ENCODE results near the gene OTX1. TPM values are rescaled to one million over a fixed set of nuclear protein-coding genes. Genes with fewer than 3 reads are reported as not detected.
A peak's percentile ranks its signal among the peaks of the same experiment; 100 is the strongest.

Gene OTX1
- total RNA-seq, 1 donor from 2014 or later, result 0.30 TPM

GRCh38 chr2:63052411-63053080, 1.9 kb downstream of the OTX1 start:
- H3K27ac Mint-ChIP-seq (ENCODE audit: unreplicated experiment), result peak overlapping the region; percentile 47
- Histone ChIP-seq H3K4me2 (ENCODE audit: low read length) (peak overlapping the region; percentile 92), H3K4me1 (ENCODE audit: insufficient read depth, low read length) (peaks cover 14% of the 10 kb centered on the region)

GRCh38 chr2:63053081-63053888, 2.7 kb downstream of the OTX1 start:
- Mint-ChIP-seq H3K27me3 (ENCODE audit: low read depth, unreplicated experiment) (peaks cover 84% of the 10 kb centered on the region), H3K4me1 (ENCODE audit: low read depth, unreplicated experiment) (no peaks in the 10 kb centered on the region), H3K36me3 (ENCODE audit: low read depth, unreplicated experiment) (no peaks in the 10 kb centered on the region), H3K4me3 (ENCODE audit: unreplicated experiment) (no peak overlapping the region), H3K27ac (ENCODE audit: unreplicated experiment) (no peak overlapping the region), H3K9me3 (ENCODE audit: unreplicated experiment) (peaks cover 33% of the 10 kb centered on the region)
- no peak for FAIRE-seq
- no peaks in the 10 kb centered on the region for H3K36me3 ChIP-seq (ENCODE audit: insufficient read depth, low read length)
- TF ChIP-seq, protein P1, sequence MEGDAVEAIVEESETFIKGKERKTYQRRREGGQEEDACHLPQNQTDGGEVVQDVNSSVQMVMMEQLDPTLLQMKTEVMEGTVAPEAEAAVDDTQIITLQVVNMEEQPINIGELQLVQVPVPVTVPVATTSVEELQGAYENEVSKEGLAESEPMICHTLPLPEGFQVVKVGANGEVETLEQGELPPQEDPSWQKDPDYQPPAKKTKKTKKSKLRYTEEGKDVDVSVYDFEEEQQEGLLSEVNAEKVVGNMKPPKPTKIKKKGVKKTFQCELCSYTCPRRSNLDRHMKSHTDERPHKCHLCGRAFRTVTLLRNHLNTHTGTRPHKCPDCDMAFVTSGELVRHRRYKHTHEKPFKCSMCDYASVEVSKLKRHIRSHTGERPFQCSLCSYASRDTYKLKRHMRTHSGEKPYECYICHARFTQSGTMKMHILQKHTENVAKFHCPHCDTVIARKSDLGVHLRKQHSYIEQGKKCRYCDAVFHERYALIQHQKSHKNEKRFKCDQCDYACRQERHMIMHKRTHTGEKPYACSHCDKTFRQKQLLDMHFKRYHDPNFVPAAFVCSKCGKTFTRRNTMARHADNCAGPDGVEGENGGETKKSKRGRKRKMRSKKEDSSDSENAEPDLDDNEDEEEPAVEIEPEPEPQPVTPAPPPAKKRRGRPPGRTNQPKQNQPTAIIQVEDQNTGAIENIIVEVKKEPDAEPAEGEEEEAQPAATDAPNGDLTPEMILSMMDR (IDR thresholded peaks at IDR 0.05; ENCODE audit: insufficient read depth, low read depth, low read length), result no peak
- no peak for TF ChIP-seq EZH2 (IDR thresholded peaks at IDR 0.05; ENCODE audit: insufficient read depth, low read length)
- peaks cover 63% of the 10 kb centered on the region for H4K20me1 ChIP-seq (ENCODE audit: insufficient read depth, low read length)
- no peaks in the 10 kb centered on the region for H3K9me3 ChIP-seq (ENCODE audit: insufficient read depth, low read depth, low read length)
- peak overlapping the region; percentile 61 for H3K9ac ChIP-seq (ENCODE audit: low read length)
- DNase-seq (ENCODE audit: low read depth), result no peak
- H3K79me2 ChIP-seq (ENCODE audit: insufficient read depth, low read length), result peaks cover 60% of the 10 kb centered on the region
- H3K27me3 ChIP-seq (ENCODE audit: insufficient read depth, low read length), result peaks cover 90% of the 10 kb centered on the region
- H3K4me2 ChIP-seq (ENCODE audit: low read length), result peak overlapping the region; percentile 92
- H3K4me1 ChIP-seq (ENCODE audit: insufficient read depth, low read length), result peaks cover 9% of the 10 kb centered on the region
- H3K27ac ChIP-seq (ENCODE audit: low read depth, low read length), result no peak overlapping the region
- no peak overlapping the region for H2AFZ ChIP-seq (ENCODE audit: low read depth, low read length)
- H3K4me3 ChIP-seq (ENCODE audit: insufficient read depth, low read depth, low read length), result peak overlapping the region; percentile 61

More at GRCh38 chr2:63052411-63053080, 1.9 kb downstream of the OTX1 start:
- H3K36me3 Mint-ChIP-seq (ENCODE audit: low read depth, unreplicated experiment), result no peaks in the 10 kb centered on the region
- H3K9me3 ChIP-seq (ENCODE audit: insufficient read depth, low read depth, low read length), result no peaks in the 10 kb centered on the region
- peaks cover 64% of the 10 kb centered on the region for H4K20me1 ChIP-seq (ENCODE audit: insufficient read depth, low read length)
- peaks cover 90% of the 10 kb centered on the region for H3K27me3 ChIP-seq (ENCODE audit: insufficient read depth, low read length)
- H3K4me1 Mint-ChIP-seq (ENCODE audit: low read depth, unreplicated experiment), result no peaks in the 10 kb centered on the region
- TF ChIP-seq, protein P1 (IDR thresholded peaks at IDR 0.05; ENCODE audit: insufficient read depth, low read depth, low read length), result no peak
- TF ChIP-seq EZH2 (IDR thresholded peaks at IDR 0.05; ENCODE audit: insufficient read depth, low read length), result no peak
- H3K9ac ChIP-seq (ENCODE audit: low read length), result peak overlapping the region; percentile 61
- H3K4me3 ChIP-seq (ENCODE audit: insufficient read depth, low read depth, low read length), result peak overlapping the region; percentile 61
- H2AFZ ChIP-seq (ENCODE audit: low read depth, low read length), result no peak overlapping the region
- peaks cover 84% of the 10 kb centered on the region for H3K27me3 Mint-ChIP-seq (ENCODE audit: low read depth, unreplicated experiment)
- no peak for FAIRE-seq
- no peak for DNase-seq (ENCODE audit: low read depth)
- H3K36me3 ChIP-seq (ENCODE audit: insufficient read depth, low read length), result no peaks in the 10 kb centered on the region
- H3K9me3 Mint-ChIP-seq (ENCODE audit: unreplicated experiment), result peaks cover 33% of the 10 kb centered on the region
- peak overlapping the region; percentile 11 for H3K27ac ChIP-seq (ENCODE audit: low read depth, low read length)
- H3K79me2 ChIP-seq (ENCODE audit: insufficient read depth, low read length), result peaks cover 62% of the 10 kb centered on the region
- no peak overlapping the region for H3K4me3 Mint-ChIP-seq (ENCODE audit: unreplicated experiment)
